Measurements from ENCODE around the gene KIF2A.

The KIF2A gene

GRCh38 chr5:62328772-62329491 is 22.9 kb downstream of the KIF2A start:
- no peak for DNase-seq (ENCODE audit: low read depth)

GRCh38 chr5:62330302-62330701 is 24.3 kb downstream of the KIF2A start:
- no peak for DNase-seq (ENCODE audit: low read depth)

- no peak for DNase-seq (ENCODE audit: low read depth)
Observed at GRCh38 chr5:62331921-62332320, 25.9 kb downstream of the KIF2A start.

GRCh38 chr5:62333250-62333794 is 27.3 kb downstream of the KIF2A start:
- DNase-seq (ENCODE audit: low read depth), result no peak

- DNase-seq (ENCODE audit: low read depth), result no peak
Observed at GRCh38 chr5:62334082-62334481, 28.1 kb downstream of the KIF2A start.

- no peak for DNase-seq (ENCODE audit: low read depth)
Observed at GRCh38 chr5:62340392-62340791, 34.4 kb downstream of the KIF2A start.

- no peak for DNase-seq (ENCODE audit: low read depth)
Observed at GRCh38 chr5:62340979-62341378, 35.0 kb downstream of the KIF2A start.

GRCh38 chr5:62341783-62342475 is 35.9 kb downstream of the KIF2A start:
- no peak for DNase-seq (ENCODE audit: low read depth)

GRCh38 chr5:62342476-62342837 is 36.5 kb downstream of the KIF2A start:
- DNase-seq (ENCODE audit: low read depth), result no peak

GRCh38 chr5:62343428-62343827 is 37.4 kb downstream of the KIF2A start:
- DNase-seq (ENCODE audit: low read depth), result peak; percentile 15

- DNase-seq (ENCODE audit: low read depth), result no peak
Observed at GRCh38 chr5:62346748-62347147, 40.7 kb downstream of the KIF2A start.

GRCh38 chr5:62347928-62348327 is 41.9 kb downstream of the KIF2A start:
- no peak for DNase-seq (ENCODE audit: low read depth)

- no peak for DNase-seq (ENCODE audit: low read depth)
Observed at GRCh38 chr5:62348723-62349481, 42.9 kb downstream of the KIF2A start.

GRCh38 chr5:62354028-62354874 is 48.2 kb downstream of the KIF2A start:
- peak; percentile 73 for DNase-seq (ENCODE audit: low read depth)

GRCh38 chr5:62362701-62363100 is 56.7 kb downstream of the KIF2A start:
- no peak for DNase-seq (ENCODE audit: low read depth)

- DNase-seq (ENCODE audit: low read depth), result no peak
Observed at GRCh38 chr5:62369039-62369438, 63.0 kb downstream of the KIF2A start.

- DNase-seq (ENCODE audit: low read depth), result peak; percentile 19
Observed at GRCh38 chr5:62371409-62371808, 65.4 kb downstream of the KIF2A start.

- DNase-seq (ENCODE audit: low read depth), result no peak
Observed at GRCh38 chr5:62372600-62372999, 66.6 kb downstream of the KIF2A start.

- no peak for DNase-seq (ENCODE audit: low read depth)
Observed at GRCh38 chr5:62373382-62373781, 67.4 kb downstream of the KIF2A start.

- no peak for DNase-seq (ENCODE audit: low read depth)
Observed at GRCh38 chr5:62374090-62374489, 68.1 kb downstream of the KIF2A start.

- DNase-seq (ENCODE audit: low read depth), result no peak
Observed at GRCh38 chr5:62375627-62376026, 69.6 kb downstream of the KIF2A start.

- no peak for DNase-seq (ENCODE audit: low read depth)
Observed at GRCh38 chr5:62376064-62376463, 70.1 kb downstream of the KIF2A start.
